HG03025 (cell line): ENCODE data around the gene LSP1.

Experiments
- ATAC-seq: cut with Tn5 transposase; IDR thresholded peaks from one replicate; pipeline ENCODE4 v1.9.1; 2021; ENCODE audit warnings: mild to moderate bottlenecking, moderate library complexity; ENCODE audit not compliant: unreplicated experiment, low FRiP score

LSP1 gene

DNA sequence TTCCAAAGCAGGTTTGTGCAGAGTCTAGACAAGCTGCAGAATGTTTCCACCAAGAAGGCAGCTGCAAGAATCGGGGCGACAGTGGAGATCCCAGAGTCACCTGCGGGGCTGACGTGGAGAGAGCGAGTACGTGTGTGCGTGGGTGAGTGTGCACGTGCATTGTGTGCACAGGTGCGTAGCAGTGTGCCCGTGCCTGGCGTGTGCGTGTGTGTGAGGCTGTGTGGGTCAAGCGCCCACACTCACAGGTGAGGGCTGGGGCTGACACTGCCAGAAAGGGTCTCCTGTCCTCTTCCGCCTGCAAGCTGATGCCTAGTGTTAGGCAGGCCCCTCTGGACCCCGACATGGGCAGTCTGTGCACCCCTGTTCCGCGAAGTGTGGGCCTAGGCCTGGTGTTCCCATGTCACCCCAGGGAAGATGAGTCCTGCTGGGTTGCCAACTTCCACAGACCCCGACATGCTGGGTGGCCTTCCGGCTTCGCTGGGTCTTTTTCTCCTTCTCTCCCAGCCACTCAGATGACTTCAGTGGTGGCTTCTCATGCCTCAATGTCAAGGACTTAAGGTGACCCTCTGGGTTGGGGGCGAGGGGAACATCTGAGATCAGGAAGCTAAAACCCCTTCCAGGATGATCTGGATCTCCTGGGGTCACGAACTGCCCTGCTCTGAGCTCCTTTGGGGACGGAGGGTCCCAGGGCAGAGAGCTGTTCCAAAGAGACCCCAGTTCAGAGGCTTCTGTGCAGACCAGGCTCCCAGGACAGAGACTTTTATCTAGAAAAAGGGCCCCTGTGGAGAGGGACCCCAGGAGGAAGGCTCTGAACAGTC is 28.5 kb upstream of the LSP1 start:
- ATAC-seq = no peak

DNA sequence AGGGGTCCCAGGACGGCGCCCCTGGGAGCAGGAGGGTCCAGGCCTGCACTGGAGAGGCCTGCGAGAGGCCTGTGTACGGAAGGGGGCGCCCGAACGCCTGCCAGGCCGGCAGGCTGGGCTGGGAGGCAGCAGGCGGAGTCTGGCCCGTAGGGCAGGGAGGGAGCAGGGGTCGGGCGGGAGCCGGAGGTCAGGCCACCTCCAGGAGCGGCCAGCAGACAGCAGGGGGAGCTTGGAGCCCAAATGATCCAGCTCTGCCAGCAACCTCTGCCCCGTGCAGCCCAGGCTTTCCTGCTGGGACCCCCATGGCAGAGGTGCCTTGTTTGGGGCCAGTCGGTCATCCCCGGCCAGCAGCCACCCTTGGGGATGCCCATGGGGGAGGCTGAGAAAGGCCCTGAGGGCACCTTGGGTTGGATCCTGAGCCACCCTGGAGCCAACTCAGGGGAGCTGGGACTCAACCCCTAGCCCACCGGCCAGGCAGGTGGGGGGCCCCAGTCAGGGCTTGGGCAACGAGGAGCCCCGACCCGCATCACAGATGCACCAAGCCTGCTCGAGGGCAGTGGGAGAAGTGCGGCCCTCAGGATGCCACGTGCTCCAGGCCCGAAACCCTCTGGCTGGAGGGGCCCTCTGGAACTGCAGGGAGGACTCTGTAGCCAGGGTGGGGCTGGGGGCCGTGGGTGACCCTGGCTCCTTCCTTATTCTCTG is 27.7 kb upstream of the LSP1 start:
- no peak for ATAC-seq

DNA sequence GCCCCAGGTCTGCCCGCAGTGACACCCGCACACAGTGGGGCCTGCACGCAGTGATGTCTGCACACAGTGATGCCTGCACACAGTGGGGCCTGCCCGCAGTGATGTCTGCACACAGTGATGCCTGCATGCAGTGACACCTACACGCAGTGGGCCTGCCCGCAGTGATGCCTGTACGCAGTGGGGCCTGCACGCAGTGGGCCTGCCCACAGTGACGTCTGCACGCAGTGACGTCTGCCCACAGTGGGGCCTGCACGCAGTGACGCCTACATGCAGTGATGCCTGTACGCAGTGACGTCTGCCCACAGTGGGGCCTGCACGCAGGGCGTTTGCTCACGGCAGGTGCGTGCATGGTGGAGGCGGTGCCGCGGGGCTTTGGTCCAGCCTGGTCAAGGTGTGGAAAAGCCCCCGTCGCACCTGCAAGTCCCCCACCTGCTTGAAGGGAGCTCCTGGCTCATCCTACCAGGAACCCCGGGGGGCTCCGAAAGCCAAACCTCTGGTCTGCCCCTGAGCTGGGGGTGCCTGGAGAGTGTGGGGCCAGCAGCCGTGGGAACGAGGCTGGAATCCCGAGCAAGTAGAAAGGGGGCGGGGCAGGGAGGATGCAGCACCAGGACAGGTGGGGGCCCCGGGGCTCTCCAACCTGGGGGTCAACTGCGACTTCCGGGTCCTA is 27.0 kb upstream of the LSP1 start:
- no peak for ATAC-seq

DNA sequence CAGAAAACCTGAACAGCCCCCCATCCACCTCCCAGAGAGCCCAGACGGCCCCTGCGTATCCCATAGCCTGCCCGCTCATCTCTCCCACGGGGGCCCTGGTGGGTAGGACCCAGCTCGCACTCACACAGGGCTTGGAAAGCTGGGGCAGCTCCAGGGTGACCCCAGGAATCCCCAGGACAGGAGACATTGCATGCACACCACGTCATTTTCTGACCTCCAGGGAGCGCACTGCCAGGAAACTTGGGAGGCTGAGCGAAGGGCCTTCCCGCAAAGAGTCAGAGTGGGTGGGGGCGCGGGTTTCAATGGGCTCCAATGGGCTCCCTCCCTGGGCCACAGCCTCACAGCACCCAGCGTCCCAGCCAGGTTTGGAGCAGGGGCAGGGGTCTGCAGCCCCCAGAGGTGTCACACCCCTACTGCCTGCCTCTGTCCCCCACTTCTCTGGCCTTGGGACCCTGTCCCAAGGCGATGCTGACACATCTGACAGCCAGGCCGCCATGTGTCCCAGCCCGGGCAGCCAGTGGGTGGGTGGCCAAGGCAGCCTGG is 26.3 kb upstream of the LSP1 start:
- ATAC-seq = no peak

DNA sequence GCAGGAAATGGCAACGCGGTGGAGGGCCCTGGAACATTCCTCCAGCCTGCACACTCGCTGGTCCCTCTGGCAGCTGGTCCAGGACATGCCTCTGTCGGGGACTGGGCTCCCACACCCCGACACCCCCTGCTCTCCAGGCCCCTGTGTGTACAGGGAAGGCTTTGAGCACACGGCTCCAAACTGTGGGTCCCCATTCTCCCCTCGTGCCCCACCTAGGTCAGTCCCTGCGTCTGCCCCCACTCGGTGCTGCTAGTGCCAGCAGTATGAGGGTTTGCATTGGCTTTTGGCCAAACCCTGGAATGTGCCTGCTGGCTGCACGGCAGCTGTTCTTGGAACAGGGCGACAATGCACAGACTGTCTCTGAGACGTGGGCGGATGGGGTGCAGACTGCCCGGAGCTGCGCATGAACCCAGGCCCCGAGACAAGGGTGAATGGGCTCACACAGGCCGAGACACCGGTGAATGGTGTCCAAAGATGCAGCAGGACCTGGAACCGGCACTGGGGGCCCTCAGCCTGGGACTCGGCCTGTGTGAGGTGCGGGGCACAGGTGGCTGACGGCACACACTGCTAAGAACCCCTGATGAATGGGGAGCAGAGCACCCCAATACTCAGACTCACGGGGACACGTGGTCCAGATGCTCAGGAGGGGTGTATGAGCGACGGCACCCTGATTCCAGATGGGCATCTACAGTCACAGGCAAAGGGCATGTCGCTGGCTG is 25.6 kb upstream of the LSP1 start:
- no peak for ATAC-seq

DNA sequence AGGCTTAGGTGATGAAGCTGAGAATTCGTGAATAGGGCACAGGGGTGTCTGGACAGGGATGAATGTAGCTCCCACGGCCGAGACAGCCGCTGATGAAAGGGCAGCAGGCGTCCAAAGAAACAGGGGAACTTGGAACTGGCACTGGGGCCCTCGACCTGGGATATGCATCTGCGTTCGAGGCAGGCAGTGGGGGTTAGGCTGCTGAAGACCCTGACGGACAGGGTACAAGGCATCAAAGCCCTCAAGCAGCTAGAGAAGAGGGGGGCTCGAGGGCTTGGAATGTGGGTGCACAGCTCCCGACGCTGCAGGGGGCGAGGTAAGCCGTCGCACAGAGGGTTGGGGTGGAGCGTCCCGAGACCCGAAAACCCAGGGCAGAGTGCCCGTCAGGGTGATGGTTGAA is 25.0 kb upstream of the LSP1 start:
- ATAC-seq = no peak

DNA sequence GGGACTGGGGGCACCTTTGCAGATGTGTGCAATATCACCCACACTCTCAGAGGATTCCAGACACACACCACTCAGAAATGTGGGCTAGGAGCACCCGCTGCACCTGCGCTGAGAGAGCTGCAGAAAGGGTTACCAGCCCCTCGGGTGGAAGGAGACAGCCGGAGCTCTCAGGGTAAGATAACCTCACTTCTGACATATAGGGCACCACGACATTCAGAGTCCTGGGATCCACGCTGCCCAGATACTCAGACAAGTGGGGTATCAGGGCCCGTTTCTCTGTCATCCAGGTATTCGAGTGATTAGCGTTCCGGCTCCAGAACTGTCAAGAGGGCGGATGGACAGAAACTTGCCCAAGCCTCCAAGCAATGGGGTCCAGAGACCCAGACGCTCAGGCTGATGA is 24.3 kb upstream of the LSP1 start:
- ATAC-seq = no peak

DNA sequence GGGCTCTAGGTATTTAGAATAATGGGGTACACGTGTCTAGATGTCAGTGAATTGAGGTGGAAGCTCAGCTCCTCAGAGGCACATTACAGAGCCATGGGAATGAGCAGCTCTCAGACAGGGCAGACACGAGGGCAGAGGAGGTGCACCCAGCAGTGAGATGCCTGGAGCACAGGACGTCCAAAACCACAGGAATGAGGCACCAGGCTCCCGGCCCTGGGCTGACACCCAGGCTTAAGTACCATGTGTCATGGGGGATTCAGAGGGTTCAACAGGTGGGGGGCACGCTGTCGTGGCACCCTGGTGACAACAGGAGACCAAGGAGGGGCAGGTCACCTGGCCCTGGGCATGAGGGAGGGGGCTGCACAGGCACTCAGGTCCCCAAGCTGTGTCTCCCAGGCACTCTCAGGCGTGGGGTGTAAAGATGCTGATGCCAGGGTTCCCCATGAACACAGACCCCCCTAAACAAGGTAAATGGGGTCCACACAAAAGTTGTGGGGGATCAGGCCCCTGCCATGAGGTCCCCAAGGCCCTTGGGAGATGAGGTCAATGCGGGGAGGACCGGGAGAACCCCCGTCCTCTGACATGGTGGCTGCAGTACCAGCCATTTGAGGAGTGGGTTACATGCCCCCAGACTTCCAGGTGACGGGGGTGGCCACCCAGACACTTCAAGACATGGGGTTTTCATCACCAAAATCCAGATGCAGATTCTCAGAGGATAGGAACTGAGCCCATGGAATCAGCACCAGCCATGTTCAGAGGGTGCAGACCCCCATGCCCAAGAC is 23.7 kb upstream of the LSP1 start:
- no peak for ATAC-seq

DNA sequence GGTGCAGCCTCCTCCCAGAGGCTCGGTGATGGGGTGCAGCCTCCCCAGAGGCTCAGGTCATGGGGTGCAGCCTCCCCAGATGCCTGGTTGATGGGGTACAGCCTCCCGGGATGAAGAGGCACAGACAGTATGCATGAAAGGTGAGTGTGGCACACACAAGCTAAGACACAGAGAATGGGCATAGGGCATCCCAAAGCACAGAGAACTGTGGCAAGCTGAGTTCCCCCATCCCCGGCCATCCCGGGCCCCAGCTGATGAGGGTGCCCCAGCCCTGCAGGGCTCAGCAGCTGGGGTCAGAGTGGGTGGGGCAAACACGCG is 22.9 kb upstream of the LSP1 start:
- ATAC-seq = no peak

DNA sequence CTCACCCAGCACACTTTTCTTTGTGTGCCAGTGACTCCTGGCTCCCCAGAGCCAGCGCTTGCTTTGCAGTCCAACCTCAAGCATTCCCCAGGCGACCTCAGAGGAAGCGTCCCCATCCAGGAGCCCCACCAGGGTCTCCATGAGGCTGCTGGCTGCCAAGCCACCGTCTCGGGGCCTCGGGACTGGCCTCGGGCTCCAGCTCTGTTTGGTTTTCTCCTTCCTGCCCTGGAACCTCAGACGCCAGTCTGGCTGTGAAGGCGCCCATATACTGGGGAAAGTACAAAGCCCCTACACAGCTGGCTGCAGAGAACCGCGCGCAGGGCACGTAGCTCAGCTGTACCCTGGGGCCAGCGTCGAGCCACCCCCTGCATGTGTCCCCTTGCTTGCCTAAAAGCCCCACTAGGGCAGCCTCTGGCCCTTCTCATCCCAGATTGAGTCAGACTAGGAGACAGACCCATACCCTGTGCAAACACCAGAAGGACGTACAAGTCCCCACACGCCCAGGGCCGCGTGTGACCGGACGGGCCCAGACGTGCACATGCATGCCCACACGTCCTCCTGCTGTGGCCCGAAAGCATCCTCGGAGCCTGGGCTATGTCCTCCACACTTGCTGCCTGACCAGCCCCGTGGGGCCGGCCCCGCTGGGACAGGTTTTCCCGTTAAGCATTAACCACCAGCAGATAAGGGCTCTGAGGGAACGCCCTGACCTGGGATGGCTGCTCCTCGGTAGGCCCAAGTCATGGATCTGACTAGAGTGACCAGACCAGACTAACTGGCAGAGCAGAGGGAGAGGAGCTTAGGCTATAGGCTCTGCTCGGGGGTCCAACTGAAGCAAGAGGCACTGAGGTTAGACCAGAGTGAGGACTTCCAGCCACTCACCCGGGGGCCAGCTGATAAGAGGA is 22.3 kb upstream of the LSP1 start:
- ATAC-seq = no peak

DNA sequence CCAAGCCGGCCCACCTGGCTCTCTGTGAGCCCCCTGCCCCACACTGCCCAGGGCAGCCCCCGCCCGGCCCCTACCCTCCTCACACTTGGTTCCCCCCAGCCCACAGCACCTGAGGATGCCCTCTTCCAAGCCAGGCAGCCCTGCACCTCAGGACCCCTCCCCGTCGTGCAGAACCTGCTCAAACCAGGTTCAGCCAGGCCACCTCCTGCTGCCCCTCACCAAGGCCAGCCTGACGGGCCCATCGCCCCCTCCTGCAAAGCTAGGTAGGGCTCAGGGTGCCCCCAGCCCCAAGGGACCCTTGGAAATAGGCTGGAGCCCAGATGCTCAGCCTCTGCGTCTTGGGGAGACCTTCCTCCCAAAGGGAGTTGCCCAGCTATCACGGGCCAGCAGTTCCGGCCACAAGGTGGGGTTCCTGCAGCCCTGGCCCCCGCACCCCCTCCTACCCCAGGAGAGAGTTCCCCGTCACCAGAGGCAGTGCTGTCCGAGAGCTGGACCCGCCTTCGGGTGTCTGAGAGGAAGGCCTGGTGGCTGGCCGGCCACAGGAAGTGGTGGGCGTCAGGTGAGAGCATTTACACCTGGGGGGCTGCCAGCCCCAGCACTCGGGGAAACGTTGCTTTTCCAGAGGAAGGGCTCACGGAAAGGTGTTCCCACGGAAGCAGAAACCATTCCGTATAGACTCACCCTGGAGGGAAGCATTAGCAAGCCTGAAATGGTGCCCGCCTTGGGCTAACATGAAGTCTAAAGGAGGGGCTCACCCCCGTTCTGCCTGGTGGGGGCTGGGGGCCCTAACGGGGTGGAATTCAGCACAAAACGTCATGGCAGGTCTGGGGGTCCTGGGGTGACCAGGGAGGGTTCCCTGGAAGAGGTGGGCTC is 21.3 kb upstream of the LSP1 start:
- ATAC-seq = no peak

DNA sequence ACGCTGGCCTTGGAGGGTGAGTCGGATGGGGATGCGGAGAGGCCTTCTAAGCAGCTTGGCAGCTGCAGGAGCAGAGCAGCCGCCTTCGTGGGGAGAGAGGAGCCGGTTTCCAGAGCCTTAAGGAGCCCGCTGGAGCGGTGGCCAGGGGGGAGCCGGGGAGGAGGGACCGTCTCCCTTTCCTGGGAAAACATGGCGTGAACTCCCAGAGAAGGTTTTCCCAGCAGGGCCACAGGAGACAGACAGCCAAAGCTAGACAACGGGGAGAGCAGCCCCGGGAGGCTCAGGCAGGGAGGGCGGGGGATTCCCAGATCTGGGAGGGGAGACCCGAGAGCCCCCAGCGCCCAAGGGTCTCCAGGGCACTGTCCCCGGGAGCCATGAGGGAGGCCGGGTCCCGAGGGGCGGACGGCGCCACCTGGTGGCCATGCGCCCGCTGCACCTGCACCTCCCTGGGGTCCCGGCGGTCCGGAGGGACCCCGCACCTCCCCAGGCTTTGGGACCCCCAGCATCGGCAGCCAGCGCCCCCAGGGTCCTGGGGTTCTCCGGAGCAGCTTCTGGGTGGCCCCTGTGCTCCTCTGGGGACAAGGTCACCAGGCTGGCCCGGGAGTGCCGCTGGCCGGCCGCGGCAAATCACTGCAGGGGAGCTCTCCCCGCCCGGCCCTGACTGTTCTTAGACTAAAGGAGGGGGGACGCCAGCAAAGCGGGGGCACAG is 20.5 kb upstream of the LSP1 start:
- no peak for ATAC-seq

DNA sequence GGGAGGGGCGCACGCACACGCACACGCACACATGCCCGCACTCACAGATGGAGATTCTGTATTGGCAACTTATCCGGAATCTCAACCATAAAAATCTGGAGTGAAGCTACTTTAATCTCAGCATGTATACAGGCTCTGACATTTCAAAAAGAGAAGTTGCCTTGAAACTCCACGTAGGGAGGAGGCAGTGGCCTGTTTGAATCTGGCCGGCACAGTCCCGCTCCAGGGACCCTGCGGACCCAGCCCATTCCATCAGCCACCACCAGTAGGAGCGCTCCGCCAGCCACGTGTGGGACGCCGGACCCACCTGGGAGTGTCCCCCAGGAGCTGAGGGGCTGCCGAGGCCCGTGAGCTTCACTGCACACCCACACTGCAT is 20.0 kb upstream of the LSP1 start:
- ATAC-seq = no peak

DNA sequence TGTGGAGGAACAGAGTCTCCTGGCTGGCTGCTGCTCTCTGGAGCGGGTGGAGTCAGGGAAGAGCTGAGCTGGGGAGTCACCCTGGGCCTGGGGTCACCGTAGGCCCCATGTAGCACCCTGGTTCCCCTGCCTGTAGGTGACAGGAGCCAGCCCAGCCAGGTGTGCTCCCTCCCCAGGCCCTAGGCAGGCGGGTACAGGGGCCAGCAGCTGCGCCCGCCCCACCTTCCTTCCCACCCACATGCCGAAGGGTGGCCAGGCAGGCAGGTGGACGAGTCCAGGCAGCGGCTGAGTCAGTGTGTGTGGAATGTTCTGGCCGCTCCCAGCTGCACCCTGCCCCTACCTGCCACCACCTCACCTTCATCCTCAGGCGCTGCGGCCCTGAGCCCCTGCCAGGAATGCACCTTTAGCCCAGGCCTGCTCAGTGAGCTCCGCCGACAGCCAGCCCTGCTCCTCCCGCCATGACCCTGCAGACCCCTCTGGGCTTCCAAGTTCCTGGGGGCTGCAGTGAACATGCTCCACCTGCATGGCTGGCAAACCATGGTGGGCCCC is 18.7 kb upstream of the LSP1 start:
- no peak for ATAC-seq

DNA sequence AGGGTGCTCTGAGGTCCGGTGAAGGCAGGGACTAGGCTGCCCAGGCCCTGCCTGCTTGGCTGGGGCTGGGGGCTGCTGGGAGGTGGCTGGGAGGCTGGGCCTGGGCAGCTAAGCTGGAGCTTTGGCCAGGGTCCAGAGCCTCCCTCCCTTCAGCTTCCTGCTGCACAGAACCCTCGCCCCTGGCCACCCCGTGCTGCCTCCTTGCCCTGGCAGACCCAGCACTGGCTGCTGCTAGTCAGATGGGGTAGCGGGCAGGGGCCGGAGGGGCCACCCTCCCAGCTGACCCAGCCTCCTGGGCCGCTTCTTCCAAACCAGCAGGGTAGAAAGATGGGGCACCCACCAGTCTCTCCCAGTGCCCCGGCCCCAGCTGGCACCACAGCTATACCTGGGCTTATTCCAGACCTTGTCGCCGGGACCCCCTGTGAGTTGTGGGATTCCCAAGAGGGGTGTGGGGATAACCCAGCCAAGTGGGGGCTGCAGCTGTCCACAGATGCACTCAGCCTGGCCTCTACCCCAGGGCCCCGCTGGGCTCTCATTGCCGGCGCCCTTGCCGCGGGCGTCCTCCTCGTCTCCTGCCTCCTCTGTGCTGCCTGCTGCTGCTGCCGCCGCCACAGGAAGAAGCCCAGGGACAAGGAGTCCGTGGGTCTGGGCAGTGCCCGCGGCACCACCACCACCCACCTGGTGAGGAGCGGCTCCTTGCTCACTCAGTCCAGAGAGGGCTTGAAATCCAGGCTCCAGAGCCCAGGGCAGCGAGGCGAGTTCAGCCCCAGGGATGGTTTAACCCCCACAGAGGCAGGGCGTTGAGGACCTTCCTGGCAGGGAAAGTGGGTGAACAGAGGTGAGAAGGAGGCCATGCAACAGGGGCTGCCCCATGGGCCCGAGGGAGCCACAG is 17.9 kb upstream of the LSP1 start, which contains the start of gene SYT8:
SYT8 (plus strand) TSS at position 212 of the 892 bp plus-strand sequence; CDS start at position 328, 116 bp downstream.
- no peak for ATAC-seq

DNA sequence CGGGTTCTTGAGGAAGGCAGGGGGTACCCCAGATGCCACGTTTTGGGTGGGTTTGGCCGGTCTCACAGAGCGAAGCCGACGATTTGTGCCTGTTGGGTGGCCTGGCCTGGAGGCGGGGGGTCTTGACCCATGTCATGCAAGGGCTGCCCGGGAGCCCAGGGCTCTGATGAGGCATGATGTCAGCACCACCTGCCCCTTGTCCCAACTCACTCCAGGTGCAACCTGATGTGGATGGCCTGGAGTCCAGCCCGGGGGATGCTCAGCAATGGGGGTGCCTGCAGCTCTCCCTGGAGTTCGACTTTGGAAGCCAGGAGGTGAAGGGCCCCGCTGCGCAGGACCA is 17.2 kb upstream of the LSP1 start:
- ATAC-seq = no peak
